Endometrial microvascular endothelial cells (primary cell): ENCODE results near the gene CASR. TPM values are rescaled to one million over a fixed set of nuclear protein-coding genes. Genes with fewer than 3 reads are reported as not detected.

Experiments used
- in situ Hi-C: cut with HindIII; loops from 2 replicates; pipeline ENCODE4 v1.10.0; 2017; ENCODE audit warnings: low sequenced_read_pairs, low pct_unique_long_range_greater_than_20kb; ENCODE audit errors: inconsistent ontology term
- total RNA-seq: library from RNA; depleted of rRNA; stranded (reverse); fragments of >200 nt; gene quantifications from one replicate; pipeline ENCODE4 v1.2.3, GENCODE V29; 2015; ENCODE audit errors: inconsistent ontology term

Gene CASR
- total RNA-seq, 1 donor from 2014 or later = not detected

DNA sequence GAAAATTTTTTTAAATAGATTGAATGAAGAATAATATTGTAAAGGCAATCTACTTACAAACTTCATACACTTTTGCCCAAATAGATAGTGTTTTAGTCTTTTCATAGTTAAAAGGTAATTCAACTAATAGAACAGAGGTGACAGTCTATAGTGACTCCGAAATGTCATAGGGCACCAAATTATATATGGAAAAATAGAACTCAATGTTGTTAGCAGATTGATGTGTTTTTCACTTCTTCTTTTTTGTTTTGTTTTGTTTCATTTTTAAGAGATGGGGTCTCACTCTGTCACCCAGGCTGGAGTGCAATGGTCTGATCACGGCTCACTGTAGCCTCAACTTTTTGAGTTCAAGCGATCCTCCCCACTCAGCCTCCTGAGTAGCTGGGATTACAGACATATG, 142.3 kb downstream of the CASR start:
- in situ Hi-C loops = no loop called here

DNA sequence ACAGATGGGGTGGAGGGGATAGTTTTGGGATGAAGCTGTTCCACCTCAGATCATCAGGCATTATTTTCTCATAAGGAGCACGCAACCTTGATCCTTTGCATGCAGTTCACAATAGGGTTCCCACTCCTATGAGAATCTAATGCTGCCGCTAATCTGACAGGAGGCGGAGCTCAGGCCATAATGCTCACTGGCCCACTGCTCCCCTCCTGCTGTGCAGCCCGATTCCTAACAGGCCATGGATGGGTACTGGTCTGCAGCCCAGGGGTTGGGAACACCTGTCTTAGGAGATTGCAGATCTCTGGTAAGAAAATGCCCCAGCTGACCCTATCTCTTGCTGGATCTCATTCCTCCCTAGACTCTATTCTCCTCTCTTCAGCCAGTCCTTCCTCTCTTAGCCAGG, 148.4 kb downstream of the CASR start:
- in situ Hi-C loops = no loop called here

DNA sequence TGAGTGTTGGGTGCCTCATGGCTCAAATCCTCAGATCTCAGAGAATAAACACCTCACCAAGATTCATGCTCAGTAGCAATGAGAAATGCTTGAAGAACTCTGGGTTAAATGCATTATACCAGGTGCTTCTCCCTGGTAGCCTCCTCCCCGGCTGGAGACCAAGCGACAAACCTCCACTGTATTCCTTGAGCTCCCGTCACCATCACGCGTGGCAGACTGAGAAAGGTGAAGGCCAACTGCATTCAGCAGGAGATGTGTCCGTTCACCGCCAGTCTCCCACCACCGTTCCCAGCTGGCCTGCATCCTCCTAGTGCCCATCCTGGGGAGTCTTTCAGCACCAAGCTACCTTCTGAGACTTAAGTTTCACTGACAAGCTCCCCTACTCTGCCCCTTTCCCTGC, 149.1 kb downstream of the CASR start:
- in situ Hi-C loops = no loop called here

Other genes starting within 250 kb of the CASR start
- gene ILDR1, start 161.4 kb upstream of the CASR start, total RNA-seq = not detected
- not detected for gene CD86, start 128.3 kb upstream of the CASR start, total RNA-seq
- gene CSTA, start 141.6 kb downstream of the CASR start, total RNA-seq = not detected
- gene MIX23, start 199.6 kb downstream of the CASR start, total RNA-seq = 19.1 TPM
- 21.2 TPM for gene FAM162A, start 200.5 kb downstream of the CASR start, total RNA-seq
- 5.9 TPM for gene WDR5B, start 232.4 kb downstream of the CASR start, total RNA-seq